Neural crest cell (in vitro differentiated cells): ENCODE results near the gene SLC32A1. TPM values are rescaled to one million over a fixed set of nuclear protein-coding genes. Genes with fewer than 3 reads are reported as not detected.

ENCODE experiments used
- DNase-seq: peaks from one replicate; pipeline ENCODE4 v3.0.0; 2021; ENCODE audit warnings: low read depth, mixed read lengths, low spot score
- H3K27ac Mint-ChIP-seq: one replicate; pipeline ENCODE4 v1.8.0; 2021; ENCODE audit warnings: mild to moderate bottlenecking, mixed read lengths; ENCODE audit not compliant: unreplicated experiment
- H3K27me3 Mint-ChIP-seq: 2 replicates; pipeline ENCODE4 v1.8.0; 2021; ENCODE audit warnings: low read depth, mild to moderate bottlenecking, mixed read lengths
- H3K36me3 Mint-ChIP-seq: 2 replicates; pipeline ENCODE4 v1.8.0; 2021; ENCODE audit warnings: low read depth, mild to moderate bottlenecking, mixed read lengths
- H3K4me1 Mint-ChIP-seq: 2 replicates; pipeline ENCODE4 v1.8.0; 2021; ENCODE audit warnings: mixed read lengths
- H3K4me3 Mint-ChIP-seq: one replicate; pipeline ENCODE4 v1.8.0; 2021; ENCODE audit warnings: mild to moderate bottlenecking, mixed read lengths
- H3K9me3 Mint-ChIP-seq: 2 replicates; pipeline ENCODE4 v1.8.0; 2021; ENCODE audit warnings: mixed read lengths
- total RNA-seq: library from RNA; stranded (reverse); gene quantifications from 2 replicates; pipeline ENCODE4 v1.2.1, GENCODE V29; 2021
- TF ChIP-seq, protein P1 (sequence below): fragments of 200-600 bp; sonication (generic); conservative IDR thresholded peaks from 2 replicates; pipeline ENCODE4 v1.5.0; 2021; ENCODE audit warnings: antibody characterized with exemption, mild to moderate bottlenecking

The SLC32A1 gene
- total RNA-seq, 1 donor from 2014 or later: 0.09 TPM

DNA sequence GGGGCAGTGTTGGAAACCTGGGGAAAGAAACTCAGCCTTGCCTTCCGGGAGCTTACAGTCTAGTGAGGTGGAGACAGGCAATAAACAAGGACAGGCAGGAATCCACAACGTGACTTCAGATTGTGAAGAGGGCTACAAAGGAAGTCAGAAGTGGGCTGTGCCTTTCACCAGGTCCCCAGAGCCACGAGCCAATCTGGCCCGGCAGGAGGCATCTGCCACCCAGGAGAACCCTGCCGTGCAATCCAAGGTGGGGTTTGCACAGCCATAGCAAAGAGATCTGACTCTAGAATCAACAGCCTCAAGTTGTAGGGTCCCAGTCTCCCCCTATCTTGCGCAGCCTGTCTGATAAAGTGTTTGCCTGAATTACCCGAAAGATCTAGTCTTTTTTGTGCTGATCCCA is 5.5 kb downstream of the SLC32A1 start:
- DNase-seq: no peak
- peaks cover 100% of the 10 kb centered on the region for H3K27me3 Mint-ChIP-seq
- H3K4me3 Mint-ChIP-seq: no peak overlapping the region
- no peak overlapping the region for H3K27ac Mint-ChIP-seq
- peaks cover 44% of the 10 kb centered on the region for H3K4me1 Mint-ChIP-seq
- peaks cover 2% of the 10 kb centered on the region for H3K36me3 Mint-ChIP-seq
- TF ChIP-seq, protein P1, sequence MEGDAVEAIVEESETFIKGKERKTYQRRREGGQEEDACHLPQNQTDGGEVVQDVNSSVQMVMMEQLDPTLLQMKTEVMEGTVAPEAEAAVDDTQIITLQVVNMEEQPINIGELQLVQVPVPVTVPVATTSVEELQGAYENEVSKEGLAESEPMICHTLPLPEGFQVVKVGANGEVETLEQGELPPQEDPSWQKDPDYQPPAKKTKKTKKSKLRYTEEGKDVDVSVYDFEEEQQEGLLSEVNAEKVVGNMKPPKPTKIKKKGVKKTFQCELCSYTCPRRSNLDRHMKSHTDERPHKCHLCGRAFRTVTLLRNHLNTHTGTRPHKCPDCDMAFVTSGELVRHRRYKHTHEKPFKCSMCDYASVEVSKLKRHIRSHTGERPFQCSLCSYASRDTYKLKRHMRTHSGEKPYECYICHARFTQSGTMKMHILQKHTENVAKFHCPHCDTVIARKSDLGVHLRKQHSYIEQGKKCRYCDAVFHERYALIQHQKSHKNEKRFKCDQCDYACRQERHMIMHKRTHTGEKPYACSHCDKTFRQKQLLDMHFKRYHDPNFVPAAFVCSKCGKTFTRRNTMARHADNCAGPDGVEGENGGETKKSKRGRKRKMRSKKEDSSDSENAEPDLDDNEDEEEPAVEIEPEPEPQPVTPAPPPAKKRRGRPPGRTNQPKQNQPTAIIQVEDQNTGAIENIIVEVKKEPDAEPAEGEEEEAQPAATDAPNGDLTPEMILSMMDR: no peak
- H3K9me3 Mint-ChIP-seq: no peaks in the 10 kb centered on the region

GRCh38 chr20:38730167-38730988 is 6.1 kb downstream of the SLC32A1 start:
- DNase-seq: no peak
- Mint-ChIP-seq H3K27ac (no peak overlapping the region), H3K9me3 (no peaks in the 10 kb centered on the region), H3K36me3 (peaks cover 2% of the 10 kb centered on the region), H3K4me3 (peak overlapping the region; percentile 42), H3K4me1 (peaks cover 41% of the 10 kb centered on the region), H3K27me3 (peaks cover 100% of the 10 kb centered on the region)
- TF ChIP-seq, protein P1: no peak

GRCh38 chr20:38730989-38731737 is 6.9 kb downstream of the SLC32A1 start:
- Mint-ChIP-seq H3K27me3 (peaks cover 100% of the 10 kb centered on the region), H3K4me1 (peaks cover 35% of the 10 kb centered on the region), H3K9me3 (no peaks in the 10 kb centered on the region), H3K4me3 (peak overlapping the region; percentile 42), H3K27ac (no peak overlapping the region), H3K36me3 (peaks cover 2% of the 10 kb centered on the region)
- TF ChIP-seq, protein P1: peak; percentile 96
- peak; percentile 74 for DNase-seq

GRCh38 chr20:38731738-38732113 is 7.4 kb downstream of the SLC32A1 start:
- H3K4me3 Mint-ChIP-seq: no peak overlapping the region
- peaks cover 2% of the 10 kb centered on the region for H3K36me3 Mint-ChIP-seq
- H3K4me1 Mint-ChIP-seq: peaks cover 32% of the 10 kb centered on the region
- H3K9me3 Mint-ChIP-seq: no peaks in the 10 kb centered on the region
- H3K27ac Mint-ChIP-seq: no peak overlapping the region
- TF ChIP-seq, protein P1: peak; percentile 5
- peaks cover 100% of the 10 kb centered on the region for H3K27me3 Mint-ChIP-seq
- no peak for DNase-seq

DNA sequence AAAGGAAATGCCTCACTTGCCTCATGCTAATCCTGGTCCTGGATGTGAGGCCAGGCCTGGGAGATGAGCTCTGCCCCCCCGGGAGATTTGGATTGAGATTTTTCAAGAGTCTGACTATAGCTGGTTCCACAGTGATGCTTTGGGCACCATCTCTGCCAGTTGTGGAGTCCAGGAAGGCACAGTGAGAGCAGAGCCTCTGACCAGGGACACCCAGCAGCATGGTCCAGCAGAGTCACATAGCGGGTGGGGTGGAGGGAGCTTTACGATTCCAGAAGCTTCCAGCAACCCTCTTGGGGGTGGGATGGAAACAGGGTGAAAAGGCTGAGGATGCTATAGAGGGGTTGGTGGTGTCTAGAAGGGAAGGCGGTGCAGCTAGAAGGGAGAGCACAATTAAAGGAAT is 8.7 kb downstream of the SLC32A1 start:
- H3K27ac Mint-ChIP-seq: no peak overlapping the region
- H3K4me3 Mint-ChIP-seq: no peak overlapping the region
- H3K4me1 Mint-ChIP-seq: peaks cover 20% of the 10 kb centered on the region
- peaks cover 100% of the 10 kb centered on the region for H3K27me3 Mint-ChIP-seq
- DNase-seq: no peak
- H3K9me3 Mint-ChIP-seq: no peaks in the 10 kb centered on the region
- H3K36me3 Mint-ChIP-seq: peaks cover 2% of the 10 kb centered on the region
- TF ChIP-seq, protein P1: no peak
